Neural progenitor cell (in vitro differentiated cells): ENCODE data around the gene ADCY3. TPM values are rescaled to one million over a fixed set of nuclear protein-coding genes. Genes with fewer than 3 reads are reported as not detected.

Experiments
- DNase-seq: peaks from one replicate; pipeline ENCODE4 v3.0.0-alpha.2; 2016; ENCODE audit warnings: low spot score
- H2AFZ ChIP-seq: fragments of 200-600 bp; sonication (generic); replicated peaks from 2 replicates; pipeline ENCODE4 v1.6.1; 2016; ENCODE audit warnings: antibody characterized with exemption
- H3F3A ChIP-seq: fragments of 200-600 bp; sonication (generic); 2 replicates; pipeline ENCODE4 v1.6.1; 2016; ENCODE audit warnings: antibody characterized with exemption, low read depth
- H3K27ac ChIP-seq: fragments of 200-600 bp; sonication (generic); 2 replicates; pipeline ENCODE4 v1.5.1; 2016; ENCODE audit warnings: mild to moderate bottlenecking
- H3K27me3 ChIP-seq: fragments of 200-600 bp; sonication (generic); 2 replicates; pipeline ENCODE4 v1.6.1; 2016; ENCODE audit warnings: mild to moderate bottlenecking, moderate library complexity
- H3K36me3 ChIP-seq: fragments of 200-600 bp; sonication (generic); 2 replicates; pipeline ENCODE4 v1.5.1; 2016
- H3K4me1 ChIP-seq: fragments of 200-600 bp; sonication (generic); 2 replicates; pipeline ENCODE4 v1.6.1; 2016; ENCODE audit warnings: mixed run types
- H3K4me2 ChIP-seq: fragments of 200-600 bp; sonication (generic); 2 replicates; pipeline ENCODE4 v1.6.1; 2016
- H3K4me3 ChIP-seq: fragments of 200-600 bp; sonication (generic); 2 replicates; pipeline ENCODE4 v1.5.1; 2016
- H3K79me2 ChIP-seq: fragments of 200-600 bp; sonication (generic); 2 replicates; pipeline ENCODE4 v1.6.1; 2016; ENCODE audit warnings: low read depth
- H3K9ac ChIP-seq: fragments of 200-600 bp; sonication (generic); 2 replicates; pipeline ENCODE4 v1.6.1; 2016
- H3K9me3 ChIP-seq: fragments of 200-600 bp; sonication (generic); 2 replicates; pipeline ENCODE4 v1.5.1; 2016; ENCODE audit warnings: low read depth
- H4K20me1 ChIP-seq: fragments of 200-600 bp; sonication (generic); 2 replicates; pipeline ENCODE4 v1.6.1; 2016; ENCODE audit warnings: low read depth
- H3K27ac Mint-ChIP-seq: 3 replicates; pipeline ENCODE4 v1.8.0; 2021; ENCODE audit warnings: mixed read lengths
- H3K27me3 Mint-ChIP-seq: 2 replicates; pipeline ENCODE4 v1.8.0; 2022; ENCODE audit warnings: low read depth, mild to moderate bottlenecking, inconsistent platforms, moderate library complexity, mixed read lengths; ENCODE audit not compliant: insufficient read depth
- H3K36me3 Mint-ChIP-seq: 3 replicates; pipeline ENCODE4 v1.8.0; 2021; ENCODE audit warnings: mixed read lengths
- H3K4me1 Mint-ChIP-seq: 3 replicates; pipeline ENCODE4 v1.8.0; 2021; ENCODE audit warnings: mixed read lengths
- H3K4me3 Mint-ChIP-seq: 3 replicates; pipeline ENCODE4 v1.8.0; 2021; ENCODE audit warnings: mild to moderate bottlenecking, moderate library complexity, mixed read lengths
- H3K9me3 Mint-ChIP-seq: 3 replicates; pipeline ENCODE4 v1.8.0; 2020; ENCODE audit warnings: mixed read lengths
- CTCF ChIP-seq: fragments of 200-600 bp; sonication (generic); IDR thresholded peaks from 2 replicates; pipeline ENCODE4 v1.5.1; 2017; ENCODE audit warnings: antibody characterized with exemption, mild to moderate bottlenecking
- EZH2 ChIP-seq: fragments of 200-600 bp; sonication (generic); IDR thresholded peaks from 2 replicates; pipeline ENCODE4 v1.6.1; 2017; ENCODE audit warnings: antibody characterized with exemption, mild to moderate bottlenecking, moderate library complexity
- EZH2phosphoT487 ChIP-seq: fragments of 200-600 bp; sonication (generic); IDR thresholded peaks from 2 replicates; pipeline ENCODE4 v1.6.1; 2017; ENCODE audit warnings: antibody characterized with exemption
- total RNA-seq: library from RNA; depleted of rRNA; stranded (reverse); fragments of >200 nt; gene quantifications from 2 replicates; pipeline ENCODE4 v1.2.3, GENCODE V29; 2015; ENCODE audit warnings: low replicate concordance

The ADCY3 gene
- total RNA-seq, 1 donor from 2014 or later, result 25.3 TPM

- Histone ChIP-seq H3K4me3 (no peak overlapping the region), H3K36me3 (peaks cover 5% of the 10 kb centered on the region), H3K27ac (no peak overlapping the region), H3K4me1 (peaks cover 8% of the 10 kb centered on the region), H2AFZ (no peak overlapping the region), H3K79me2 (no peaks in the 10 kb centered on the region), H3K9me3 (peaks cover 9% of the 10 kb centered on the region), H4K20me1 (no peaks in the 10 kb centered on the region), H3K27me3 (no peaks in the 10 kb centered on the region), H3K9ac (no peak overlapping the region), H3F3A (no peaks in the 10 kb centered on the region), H3K4me2 (no peak overlapping the region)
- TF ChIP-seq EZH2, result no peak
- TF ChIP-seq EZH2phosphoT487, result no peak
- TF ChIP-seq CTCF, result no peak
- H3K27me3 Mint-ChIP-seq, result peaks cover 6% of the 10 kb centered on the region
- peaks cover 41% of the 10 kb centered on the region for H3K9me3 Mint-ChIP-seq
- no peaks in the 10 kb centered on the region for H3K4me1 Mint-ChIP-seq
- no peak for DNase-seq
- H3K4me3 Mint-ChIP-seq, result no peak overlapping the region
- peaks cover 37% of the 10 kb centered on the region for H3K36me3 Mint-ChIP-seq
- H3K27ac Mint-ChIP-seq, result no peak overlapping the region
Measured at GRCh38 chr2:24893934-24894333, 26.1 kb downstream of the ADCY3 start.

GRCh38 chr2:24892928-24893327, 27.1 kb downstream of the ADCY3 start:
- no peak overlapping the region for H3K4me3 Mint-ChIP-seq
- no peak overlapping the region for H3K4me3 ChIP-seq

GRCh38 chr2:24891201-24891600, 28.8 kb downstream of the ADCY3 start:
- Histone ChIP-seq H3K79me2 (no peaks in the 10 kb centered on the region), H3K4me3 (no peak overlapping the region), H3K27me3 (no peaks in the 10 kb centered on the region), H4K20me1 (no peaks in the 10 kb centered on the region), H2AFZ (no peak overlapping the region), H3K36me3 (peaks cover 5% of the 10 kb centered on the region), H3K27ac (no peak overlapping the region), H3F3A (no peaks in the 10 kb centered on the region), H3K4me1 (no peaks in the 10 kb centered on the region), H3K9me3 (peaks cover 9% of the 10 kb centered on the region), H3K4me2 (no peak overlapping the region), H3K9ac (no peak overlapping the region)
- Mint-ChIP-seq H3K4me3 (no peak overlapping the region), H3K36me3 (peaks cover 21% of the 10 kb centered on the region), H3K4me1 (peaks cover 6% of the 10 kb centered on the region), H3K27ac (no peak overlapping the region), H3K27me3 (peaks cover 3% of the 10 kb centered on the region), H3K9me3 (peaks cover 27% of the 10 kb centered on the region)
- no peak for DNase-seq
- no peak for TF ChIP-seq EZH2phosphoT487
- no peak for TF ChIP-seq EZH2
- no peak for TF ChIP-seq CTCF

More at GRCh38 chr2:24892928-24893327, 27.1 kb downstream of the ADCY3 start:
- H3K79me2 ChIP-seq, result no peaks in the 10 kb centered on the region
- TF ChIP-seq CTCF (no peak), EZH2 (no peak), EZH2phosphoT487 (no peak)
- H3K4me1 ChIP-seq, result no peaks in the 10 kb centered on the region
- H3F3A ChIP-seq, result no peaks in the 10 kb centered on the region
- no peak overlapping the region for H2AFZ ChIP-seq
- H3K9ac ChIP-seq, result no peak overlapping the region
- DNase-seq, result no peak
- Mint-ChIP-seq H3K4me1 (no peaks in the 10 kb centered on the region), H3K27me3 (peaks cover 7% of the 10 kb centered on the region), H3K27ac (no peak overlapping the region), H3K36me3 (peaks cover 36% of the 10 kb centered on the region), H3K9me3 (peaks cover 41% of the 10 kb centered on the region)
- H3K36me3 ChIP-seq, result peaks cover 5% of the 10 kb centered on the region
- no peak overlapping the region for H3K4me2 ChIP-seq
- H3K27ac ChIP-seq, result no peak overlapping the region
- H3K27me3 ChIP-seq, result no peaks in the 10 kb centered on the region
- H4K20me1 ChIP-seq, result no peaks in the 10 kb centered on the region
- H3K9me3 ChIP-seq, result peaks cover 9% of the 10 kb centered on the region
